ENCODE data around the gene SNX13. TPM values are rescaled to one million over a fixed set of nuclear protein-coding genes. Genes with fewer than 3 reads are reported as not detected.

Gene SNX13
- total and polyA plus RNA-seq, 2 experiments from 2014 or later = 17.4 to 57.6 TPM

DNA sequence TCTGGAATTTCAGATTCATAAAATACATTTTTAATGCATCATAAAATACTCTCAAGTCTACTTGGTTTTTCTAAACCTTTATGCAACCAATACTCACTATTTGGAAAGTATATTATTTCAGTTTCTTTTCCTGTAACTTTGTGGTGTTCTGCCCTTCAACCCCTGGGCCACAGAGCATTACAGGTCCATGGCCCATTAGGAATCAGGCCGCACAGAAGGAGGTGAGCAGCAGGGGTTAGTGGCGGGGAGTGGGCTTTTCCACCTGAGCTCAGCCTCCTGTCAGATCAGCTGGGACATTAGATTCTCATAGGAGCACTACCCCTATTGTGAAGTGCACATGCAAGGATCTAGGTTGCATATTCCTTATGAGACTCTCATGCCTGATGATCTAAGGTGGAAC is 9.7 kb downstream of the SNX13 start:
- WGBS (ENCODE audit: low lambda C conversion rate, missing lambda C conversion rate) = 95% methylated on average over 2 of the region's 2 CpGs
- no peak for DNase-seq (ENCODE audit: low spot score)
- Histone ChIP-seq H3K27ac (no peak overlapping the region), H4K20me1 (ENCODE audit: insufficient read depth, poor library complexity, severe bottlenecking) (peaks cover 69% of the 10 kb centered on the region), H2AFZ (no peak overlapping the region), H3K4me1 (ENCODE audit: insufficient read depth) (no peaks in the 10 kb centered on the region), H3K36me3 (replicated peaks; ENCODE audit: insufficient read depth, low read depth) (no peaks in the 10 kb centered on the region), H3K9me2 (replicated peaks; ENCODE audit: insufficient read depth) (no peaks in the 10 kb centered on the region), H3K9me3 (ENCODE audit: low read depth) (no peaks in the 10 kb centered on the region), H3K79me2 (peaks cover 100% of the 10 kb centered on the region), H3K4me3 (no peak overlapping the region), H3K4me2 (no peak overlapping the region), H3K27me3 (no peaks in the 10 kb centered on the region)
- no peak for TF ChIP-seq EZH2phosphoT487 (IDR thresholded peaks at IDR 0.05; ENCODE audit: low read depth, severe bottlenecking, unreplicated experiment)
- no peak for TF ChIP-seq CTCF (IDR thresholded peaks at IDR 0.05; ENCODE audit: poor library complexity)
- no peak for TF ChIP-seq EZH2 (IDR thresholded peaks at IDR 0.05; ENCODE audit: borderline replicate concordance)

DNA sequence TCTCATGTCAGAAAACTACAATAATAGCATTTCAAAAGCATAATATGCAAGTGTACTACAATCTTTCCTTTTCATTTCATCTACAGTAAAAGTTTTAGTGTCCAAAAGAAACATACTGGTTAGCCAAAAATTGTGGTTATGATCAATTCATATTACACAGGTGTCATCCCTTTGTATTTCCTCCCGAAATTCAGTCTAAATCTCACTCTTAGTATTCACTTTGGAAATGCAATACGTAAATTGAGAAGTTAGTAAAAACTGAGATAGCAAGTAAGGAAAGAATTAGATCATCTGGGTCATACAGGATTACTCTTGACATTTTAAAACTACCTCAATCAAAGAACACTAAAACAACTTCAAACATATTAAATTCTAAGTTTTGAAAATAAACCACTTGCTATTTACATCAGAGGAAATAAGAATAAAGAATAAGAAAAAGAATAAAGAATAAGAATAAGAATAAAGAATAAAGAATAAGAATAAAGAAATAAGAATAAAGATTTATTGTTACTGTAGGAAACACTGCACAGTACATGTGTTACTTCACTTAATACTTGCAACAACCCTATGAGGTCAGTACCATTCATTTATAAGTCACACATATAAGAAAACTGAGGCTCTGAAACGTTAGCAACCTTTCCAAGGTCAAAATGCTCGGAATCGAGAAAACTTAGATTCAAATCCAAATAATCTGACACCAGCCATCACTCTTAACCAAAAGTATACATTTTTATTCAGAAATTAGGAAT is 10.5 kb downstream of the SNX13 start:
- Histone ChIP-seq H3K27me3 (no peaks in the 10 kb centered on the region), H3K27ac (no peak overlapping the region), H3K9me3 (ENCODE audit: low read depth) (no peaks in the 10 kb centered on the region), H3K4me2 (no peak overlapping the region), H3K79me2 (peaks cover 100% of the 10 kb centered on the region), H4K20me1 (ENCODE audit: insufficient read depth, poor library complexity, severe bottlenecking) (peaks cover 68% of the 10 kb centered on the region), H3K4me3 (no peak overlapping the region), H3K36me3 (replicated peaks; ENCODE audit: insufficient read depth, low read depth) (no peaks in the 10 kb centered on the region), H2AFZ (no peak overlapping the region), H3K4me1 (ENCODE audit: insufficient read depth) (no peaks in the 10 kb centered on the region), H3K9me2 (replicated peaks; ENCODE audit: insufficient read depth) (no peaks in the 10 kb centered on the region)
- no peak for DNase-seq (ENCODE audit: low spot score)
- WGBS (ENCODE audit: low lambda C conversion rate, missing lambda C conversion rate) = 87% methylated on average over 5 of the region's 5 CpGs
- TF ChIP-seq EZH2 (IDR thresholded peaks at IDR 0.05; ENCODE audit: borderline replicate concordance) (no peak), EZH2phosphoT487 (IDR thresholded peaks at IDR 0.05; ENCODE audit: low read depth, severe bottlenecking, unreplicated experiment) (no peak), CTCF (IDR thresholded peaks at IDR 0.05; ENCODE audit: poor library complexity) (no peak)

GRCh38 chr7:17928055-17928454 is 12.2 kb downstream of the SNX13 start:
- H3K27ac ChIP-seq = no peak overlapping the region
- H3K9me3 ChIP-seq (ENCODE audit: low read depth) = no peaks in the 10 kb centered on the region
- no peaks in the 10 kb centered on the region for H3K27me3 ChIP-seq
- no peak overlapping the region for H2AFZ ChIP-seq
- TF ChIP-seq EZH2phosphoT487 (IDR thresholded peaks at IDR 0.05; ENCODE audit: low read depth, severe bottlenecking, unreplicated experiment) (no peak), EZH2 (IDR thresholded peaks at IDR 0.05; ENCODE audit: borderline replicate concordance) (no peak), CTCF (IDR thresholded peaks at IDR 0.05; ENCODE audit: poor library complexity) (no peak)
- no peaks in the 10 kb centered on the region for H3K9me2 ChIP-seq (replicated peaks; ENCODE audit: insufficient read depth)
- DNase-seq (ENCODE audit: low spot score) = no peak
- H3K4me1 ChIP-seq (ENCODE audit: insufficient read depth) = no peaks in the 10 kb centered on the region
- H3K36me3 ChIP-seq (replicated peaks; ENCODE audit: insufficient read depth, low read depth) = no peaks in the 10 kb centered on the region
- H3K4me3 ChIP-seq = no peak overlapping the region
- 90% methylated on average over 1 of the region's 1 CpG for WGBS (ENCODE audit: low lambda C conversion rate, missing lambda C conversion rate)
- H3K79me2 ChIP-seq = peaks cover 100% of the 10 kb centered on the region
- peaks cover 73% of the 10 kb centered on the region for H4K20me1 ChIP-seq (ENCODE audit: insufficient read depth, poor library complexity, severe bottlenecking)
- no peak overlapping the region for H3K4me2 ChIP-seq

Measured in hepatocyte (in vitro differentiated cells).